ENCODE results near the gene AUTS2. TPM values are rescaled to one million over a fixed set of nuclear protein-coding genes. Genes with fewer than 3 reads are reported as not detected.

Gene AUTS2
- total RNA-seq, 1 experiment from 2014 or later = 50.0 TPM

GRCh38 chr7:70029993-70030392 lies 431.7 kb downstream of the AUTS2 start (continued):
- TF ChIP-seq ZSCAN18 (CRISPR knock-in tag; IDR thresholded peaks at IDR 0.05) (no peak), ZNF423 (CRISPR knock-in tag; IDR thresholded peaks at IDR 0.05) (no peak), ZNF121 (CRISPR knock-in tag; IDR thresholded peaks at IDR 0.05) (no peak), USF2 (CRISPR knock-in tag; IDR thresholded peaks at IDR 0.05) (no peak), ATF1 (CRISPR knock-in tag; IDR thresholded peaks at IDR 0.05) (no peak), CTCF (IDR thresholded peaks at IDR 0.05) (no peak), ZNF532 (CRISPR knock-in tag; IDR thresholded peaks at IDR 0.05; ENCODE audit: borderline replicate concordance) (no peak), TEAD4 (CRISPR knock-in tag; IDR thresholded peaks at IDR 0.05) (no peak), ZMAT4 (CRISPR knock-in tag; IDR thresholded peaks at IDR 0.05) (no peak), SMAD4 (CRISPR knock-in tag; IDR thresholded peaks at IDR 0.05) (no peak), GABPB1 (CRISPR knock-in tag; IDR thresholded peaks at IDR 0.05) (no peak), HMGA2 (CRISPR knock-in tag; IDR thresholded peaks at IDR 0.05) (no peak)

GRCh38 chr7:70030745-70031144 lies 432.5 kb downstream of the AUTS2 start:
- CTCF ChIA-PET = no interaction called here
- no peak for ATAC-seq
- H3K4me1 Mint-ChIP-seq = peaks cover 11% of the 10 kb centered on the region
- TF ChIP-seq ZMAT4 (CRISPR knock-in tag; IDR thresholded peaks at IDR 0.05) (no peak), ARID4B (CRISPR knock-in tag; IDR thresholded peaks at IDR 0.05; ENCODE audit: borderline replicate concordance) (no peak), ZNF121 (CRISPR knock-in tag; IDR thresholded peaks at IDR 0.05) (no peak), AFF4 (CRISPR knock-in tag; IDR thresholded peaks at IDR 0.05; ENCODE audit: borderline replicate concordance) (no peak), TCF7 (CRISPR knock-in tag; IDR thresholded peaks at IDR 0.05; ENCODE audit: low read depth) (no peak), ZNF671 (CRISPR knock-in tag; IDR thresholded peaks at IDR 0.05) (no peak), JAZF1 (CRISPR knock-in tag; IDR thresholded peaks at IDR 0.05) (no peak)

More at GRCh38 chr7:70030745-70031144, 432.5 kb downstream of the AUTS2 start:
- Mint-ChIP-seq H3K4me3 (no peak overlapping the region), H3K27ac (no peak overlapping the region), H3K9me3 (no peaks in the 10 kb centered on the region), H3K27me3 (ENCODE audit: low read depth) (peaks cover 29% of the 10 kb centered on the region), H3K36me3 (no peaks in the 10 kb centered on the region)
- POLR2A ChIA-PET = no interaction called here
- no peak for DNase-seq (ENCODE audit: low spot score)
